PC-3 (cell line): ENCODE measurements around the gene VSIR. TPM values are rescaled to one million over a fixed set of nuclear protein-coding genes. Genes with fewer than 3 reads are reported as not detected.

Experiments used
- ATAC-seq: fragments of 200-7000 bp; cut with Tn5 transposase; 2 replicates; pipeline ENCODE4 v1.9.1; 2020; ENCODE audit warnings: mild to moderate bottlenecking, moderate library complexity
- BruUV-seq: library from RNA; stranded (reverse); fragments of 400-500 nt; replicated peaks from 2 replicates; lab custom pipeline; 2021; lab: Mats Ljungman, UMichigan
- CTCF ChIA-PET: fragments of 300-600 bp; sonication (Branson Sonifier 250); formaldehyde crosslinking; loops from one replicate; lab custom pipeline; 2022; ENCODE audit warnings: antibody characterized with exemption; lab: Charles Lee
- POLR2A ChIA-PET: fragments of 300-600 bp; sonication (Branson Sonifier 250); formaldehyde crosslinking; loops from one replicate; lab custom pipeline; 2022; ENCODE audit warnings: antibody characterized with exemption; ENCODE audit not compliant: unreplicated experiment; lab: Charles Lee
- DNase-seq: peaks from one replicate; pipeline ENCODE4 v3.0.0-alpha.2; 2015
- H2AFZ ChIP-seq: fragments of 300-600 bp; sonication (generic); 2 replicates; pipeline ENCODE4 v1.6.0; 2016; ENCODE audit warnings: antibody characterized with exemption, low read length
- H3F3A ChIP-seq: fragments of 300-600 bp; sonication (generic); one replicate; pipeline ENCODE4 v1.6.0; 2017; ENCODE audit warnings: antibody characterized with exemption, low read length, control low read depth, mild to moderate bottlenecking; ENCODE audit not compliant: unreplicated experiment
- H3K27ac ChIP-seq: fragments of 300-600 bp; sonication (generic); 2 replicates; pipeline ENCODE4 v1.5.1; 2016; ENCODE audit warnings: mild to moderate bottlenecking, low read length
- H3K27me3 ChIP-seq: fragments of 300-600 bp; sonication (generic); 2 replicates; pipeline ENCODE4 v1.6.1; 2016; ENCODE audit warnings: low read length, mixed read lengths
- H3K36me3 ChIP-seq: fragments of 300-600 bp; sonication (generic); 2 replicates; pipeline ENCODE4 v1.6.1; 2016; ENCODE audit warnings: low read depth, mixed run types, low read length, mixed read lengths
- H3K4me1 ChIP-seq: fragments of 300-600 bp; sonication (generic); 2 replicates; pipeline ENCODE4 v1.5.1; 2016; ENCODE audit warnings: low read length; ENCODE audit not compliant: insufficient read depth
- H3K4me2 ChIP-seq: fragments of 300-600 bp; sonication (generic); 2 replicates; pipeline ENCODE4 v1.6.0; 2016; ENCODE audit warnings: low read length
- H3K4me3 ChIP-seq: fragments of 300-600 bp; sonication (generic); 2 replicates; pipeline ENCODE4 v1.5.1; 2016; ENCODE audit warnings: mild to moderate bottlenecking, low read length, mixed read lengths
- H3K79me2 ChIP-seq: fragments of 300-600 bp; sonication (generic); 2 replicates; pipeline ENCODE4 v1.6.1; 2017; ENCODE audit warnings: low read length, mixed read lengths
- H3K9ac ChIP-seq: fragments of 300-600 bp; sonication (generic); 2 replicates; pipeline ENCODE4 v1.6.0; 2016; ENCODE audit warnings: mild to moderate bottlenecking, low read length
- H3K9me2 ChIP-seq: fragments of 300-600 bp; sonication (generic); replicated peaks from 2 replicates; pipeline ENCODE4 v1.6.1; 2016; ENCODE audit warnings: mixed run types, low read length, mixed read lengths
- H3K9me3 ChIP-seq: fragments of 300-600 bp; sonication (generic); 2 replicates; pipeline ENCODE4 v1.6.1; 2016; ENCODE audit warnings: low read length, mixed read lengths
- H4K20me1 ChIP-seq: fragments of 300-600 bp; sonication (generic); 2 replicates; pipeline ENCODE4 v1.6.1; 2016; ENCODE audit warnings: low read length, mixed read lengths
- EZH2 ChIP-seq: fragments of 300-600 bp; sonication (generic); IDR thresholded peaks from one replicate; pipeline ENCODE4 v1.6.1; 2017; ENCODE audit warnings: antibody characterized with exemption, mild to moderate bottlenecking, low read length; ENCODE audit not compliant: unreplicated experiment
- EZH2phosphoT487 ChIP-seq: fragments of 300-600 bp; sonication (generic); IDR thresholded peaks from 2 replicates; pipeline ENCODE4 v1.6.1; 2018; ENCODE audit warnings: mild to moderate bottlenecking, antibody characterized with exemption, low read length, borderline replicate concordance
- intact Hi-C: fragments of 100-400 bp; cut with micrococcal nuclease; formaldehyde crosslinking; loops from 2 replicates; pipeline ENCODE4 v1.9.0; 2023
- total RNA-seq: library from RNA; depleted of rRNA; stranded (reverse); fragments of >200 nt; gene quantifications from 2 replicates; pipeline ENCODE4 v1.2.3, GENCODE V29; 2014
- TF ChIP-seq, protein P1 (sequence below): fragments of 300-600 bp; sonication (generic); conservative IDR thresholded peaks from 2 replicates; pipeline ENCODE4 v1.5.1; 2017; ENCODE audit warnings: antibody characterized with exemption, low read depth, mild to moderate bottlenecking, low read length

VSIR gene
- total RNA-seq, 1 experiment from 2014 or later: 14.1 TPM

- Histone ChIP-seq H3K9ac (no peak overlapping the region), H3K36me3 (no peaks in the 10 kb centered on the region), H3K9me2 (no peaks in the 10 kb centered on the region), H3K79me2 (no peaks in the 10 kb centered on the region), H2AFZ (no peak overlapping the region), H3K27me3 (no peaks in the 10 kb centered on the region), H3K9me3 (no peaks in the 10 kb centered on the region), H3F3A (no peaks in the 10 kb centered on the region), H3K4me1 (peaks cover 19% of the 10 kb centered on the region), H4K20me1 (no peaks in the 10 kb centered on the region), H3K4me3 (no peak overlapping the region), H3K4me2 (no peak overlapping the region), H3K27ac (no peak overlapping the region)
- no peak for DNase-seq
- POLR2A ChIA-PET: no interaction called here
- CTCF ChIA-PET: no interaction called here
- TF ChIP-seq EZH2phosphoT487 (no peak), EZH2 (no peak)
- TF ChIP-seq, protein P1, sequence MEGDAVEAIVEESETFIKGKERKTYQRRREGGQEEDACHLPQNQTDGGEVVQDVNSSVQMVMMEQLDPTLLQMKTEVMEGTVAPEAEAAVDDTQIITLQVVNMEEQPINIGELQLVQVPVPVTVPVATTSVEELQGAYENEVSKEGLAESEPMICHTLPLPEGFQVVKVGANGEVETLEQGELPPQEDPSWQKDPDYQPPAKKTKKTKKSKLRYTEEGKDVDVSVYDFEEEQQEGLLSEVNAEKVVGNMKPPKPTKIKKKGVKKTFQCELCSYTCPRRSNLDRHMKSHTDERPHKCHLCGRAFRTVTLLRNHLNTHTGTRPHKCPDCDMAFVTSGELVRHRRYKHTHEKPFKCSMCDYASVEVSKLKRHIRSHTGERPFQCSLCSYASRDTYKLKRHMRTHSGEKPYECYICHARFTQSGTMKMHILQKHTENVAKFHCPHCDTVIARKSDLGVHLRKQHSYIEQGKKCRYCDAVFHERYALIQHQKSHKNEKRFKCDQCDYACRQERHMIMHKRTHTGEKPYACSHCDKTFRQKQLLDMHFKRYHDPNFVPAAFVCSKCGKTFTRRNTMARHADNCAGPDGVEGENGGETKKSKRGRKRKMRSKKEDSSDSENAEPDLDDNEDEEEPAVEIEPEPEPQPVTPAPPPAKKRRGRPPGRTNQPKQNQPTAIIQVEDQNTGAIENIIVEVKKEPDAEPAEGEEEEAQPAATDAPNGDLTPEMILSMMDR: no peak
- BruUV-seq: no TSS peak
- intact Hi-C loops: loop anchor here (5.0 kb wide), 1 partner anchor 40 kb away; no protein-coding TSS in a partner anchor
- ATAC-seq: no peak
Observed at GRCh38 chr10:71727105-71727737, 46.1 kb downstream of the VSIR start.

DNA sequence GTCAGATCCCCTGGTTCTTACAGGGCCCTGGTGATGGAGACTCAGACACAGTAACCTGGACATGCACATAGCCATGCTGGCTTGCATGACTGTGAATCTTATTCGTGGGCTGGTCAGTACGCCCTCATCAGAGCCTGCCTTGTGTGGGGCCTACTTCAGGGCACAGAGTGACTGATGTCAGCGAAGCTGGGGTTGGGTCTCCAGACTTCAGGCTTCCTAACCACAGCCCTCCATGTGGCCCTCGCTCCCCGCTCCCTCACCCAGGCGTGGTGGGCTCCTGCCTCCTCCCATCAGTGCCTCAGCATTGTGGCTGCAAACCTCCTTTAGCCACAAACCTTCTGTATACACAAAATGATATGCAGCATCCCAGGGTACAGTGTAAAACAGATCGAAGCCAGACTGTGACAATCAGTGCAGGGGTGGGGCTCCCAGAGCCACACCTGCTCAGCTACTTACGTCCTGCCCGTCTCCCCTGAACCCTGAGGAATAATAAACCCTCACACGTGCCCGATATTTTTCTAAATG lies 46.7 kb downstream of the VSIR start:
- Histone ChIP-seq H3K4me2 (no peak overlapping the region), H3K9me3 (no peaks in the 10 kb centered on the region), H3K27me3 (no peaks in the 10 kb centered on the region), H2AFZ (no peak overlapping the region), H4K20me1 (no peaks in the 10 kb centered on the region), H3K27ac (peak overlapping the region; percentile 20; the same call in 1 of the 2 replicates), H3K79me2 (no peaks in the 10 kb centered on the region), H3K9me2 (no peaks in the 10 kb centered on the region), H3K9ac (no peak overlapping the region), H3K4me1 (peaks cover 19% of the 10 kb centered on the region), H3F3A (no peaks in the 10 kb centered on the region), H3K4me3 (no peak overlapping the region), H3K36me3 (no peaks in the 10 kb centered on the region)
- no peak for ATAC-seq
- TF ChIP-seq, protein P1: no peak
- TF ChIP-seq EZH2phosphoT487 (no peak), EZH2 (no peak)
- no peak for DNase-seq
- CTCF ChIA-PET: no interaction called here
- no TSS peak for BruUV-seq
- intact Hi-C loops: loop anchor here (5.0 kb wide), 1 partner anchor 41 kb away; no protein-coding TSS in a partner anchor
- POLR2A ChIA-PET: no interaction called here

DNA sequence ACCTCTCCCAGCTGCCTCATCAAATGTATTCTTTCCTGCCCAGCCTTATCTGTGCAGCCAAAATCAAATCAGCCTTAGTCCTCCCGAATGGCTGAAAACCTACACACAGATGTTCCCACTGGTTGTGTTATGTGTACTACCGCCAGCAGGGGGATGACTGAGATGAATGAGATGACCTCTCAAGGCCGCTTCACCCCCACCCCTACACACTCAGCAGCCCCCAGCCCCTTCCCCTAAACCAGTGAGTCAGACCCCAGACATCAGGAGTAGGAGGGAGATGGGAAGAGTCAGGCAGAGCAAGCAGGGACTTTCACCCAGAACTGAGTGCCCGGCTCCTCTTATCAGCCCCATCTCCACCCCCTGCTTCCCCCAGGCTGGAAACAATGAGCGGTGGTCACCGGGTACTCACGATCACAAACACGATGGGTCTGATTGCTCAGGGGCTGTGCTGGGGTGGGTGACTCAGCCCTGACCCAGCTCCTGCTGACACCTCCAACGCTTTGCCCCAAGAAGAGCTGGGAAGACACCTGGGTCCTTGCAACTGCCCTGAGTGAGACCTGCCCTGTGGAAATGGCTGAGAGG lies 47.2 kb downstream of the VSIR start:
- TF ChIP-seq, protein P1: peak; percentile 56
- TF ChIP-seq EZH2phosphoT487: no peak
- H3K79me2 ChIP-seq: no peaks in the 10 kb centered on the region
- no peak overlapping the region for H3K4me3 ChIP-seq
- H3K36me3 ChIP-seq: no peaks in the 10 kb centered on the region
- H3K4me2 ChIP-seq: no peak overlapping the region
- POLR2A ChIA-PET: no interaction called here
- H3K27me3 ChIP-seq: no peaks in the 10 kb centered on the region
- H4K20me1 ChIP-seq: no peaks in the 10 kb centered on the region
- peaks cover 19% of the 10 kb centered on the region for H3K4me1 ChIP-seq
- peak; percentile 37 for ATAC-seq
- intact Hi-C loops: loop anchor here (5.0 kb wide), 1 partner anchor 41 kb away; no protein-coding TSS in a partner anchor
- CTCF ChIA-PET: no interaction called here
- DNase-seq: peak; percentile 49
- H2AFZ ChIP-seq: 0 out of 2 replicates have a peak overlapping the region, but pooled peaks have one; percentile 10
- no peaks in the 10 kb centered on the region for H3F3A ChIP-seq
- no TSS peak for BruUV-seq
- H3K9ac ChIP-seq: no peak overlapping the region
- peak overlapping the region; percentile 20; the same call in 1 of the 2 replicates for H3K27ac ChIP-seq
- H3K9me3 ChIP-seq: no peaks in the 10 kb centered on the region
- no peaks in the 10 kb centered on the region for H3K9me2 ChIP-seq
